Keratinocyte (primary cell): ENCODE measurements around the gene FLII. TPM values are rescaled to one million over a fixed set of nuclear protein-coding genes. Genes with fewer than 3 reads are reported as not detected.

Experiments
- DNase-seq: peaks from one replicate; pipeline ENCODE4 v3.0.0-alpha.2; 2011; ENCODE audit warnings: low read depth, missing footprints, low spot score
- FAIRE-seq: peaks from 2 replicates; lab custom pipeline; 2011; peaks lifted over from hg19 to GRCh38; lab: Jason Lieb, UNC
- H2AFZ ChIP-seq: 2 replicates; pipeline ENCODE4 v1.6.0; 2012; ENCODE audit warnings: low read length, control low read depth, inconsistent platforms; ENCODE audit not compliant: control insufficient read depth
- H3K27ac ChIP-seq: 2 replicates; pipeline ENCODE4 v1.5.1; 2011; ENCODE audit warnings: low read length; ENCODE audit not compliant: control insufficient read depth, insufficient read depth
- H3K27me3 ChIP-seq: 3 replicates; pipeline ENCODE4 v1.6.0; 2011; ENCODE audit warnings: low read length; ENCODE audit not compliant: control insufficient read depth, insufficient read depth; ENCODE audit errors: extremely low read depth
- H3K36me3 ChIP-seq, 2 experiments: 2 replicates in 1 of 2; 3 replicates in 1 of 2; pipeline ENCODE4 v1.5.1; 2011; ENCODE audit warnings: low read length in 2 of 2, mild to moderate bottlenecking in 1 of 2; ENCODE audit not compliant: control insufficient read depth in 2 of 2, insufficient read depth in 2 of 2; ENCODE audit errors: extremely low read depth in 1 of 2
- H3K4me1 ChIP-seq: 3 replicates; pipeline ENCODE4 v1.5.1; 2011; ENCODE audit warnings: low read length; ENCODE audit not compliant: control insufficient read depth, insufficient read depth; ENCODE audit errors: extremely low read depth
- H3K4me2 ChIP-seq: 3 replicates; pipeline ENCODE4 v1.6.0; 2011; ENCODE audit warnings: low read depth, low read length; ENCODE audit not compliant: control insufficient read depth, insufficient read depth; ENCODE audit errors: extremely low read depth
- H3K4me3 ChIP-seq, 3 experiments: fragments of 200-600 bp in 1 of 3; sonication (generic) in 1 of 3; 2 replicates in 2 of 3; 3 replicates in 1 of 3; pipeline ENCODE4 v1.5.1; 2011 to 2016; ENCODE audit warnings: low read length in 3 of 3, mild to moderate bottlenecking in 3 of 3, control low read depth in 2 of 3, inconsistent platforms in 1 of 3, low read depth in 1 of 3, mixed read lengths in 1 of 3, mixed run types in 1 of 3, moderate library complexity in 1 of 3; ENCODE audit not compliant: control insufficient read depth in 2 of 3, insufficient read depth in 2 of 3; ENCODE audit errors: extremely low read depth in 1 of 3
- H3K79me2 ChIP-seq: 2 replicates; pipeline ENCODE4 v1.6.0; 2012; ENCODE audit warnings: low read length; ENCODE audit not compliant: control insufficient read depth, insufficient read depth
- H3K9ac ChIP-seq: 3 replicates; pipeline ENCODE4 v1.6.0; 2011; ENCODE audit warnings: low read length; ENCODE audit not compliant: control insufficient read depth, insufficient read depth; ENCODE audit errors: extremely low read depth
- H3K9me1 ChIP-seq: 3 replicates; pipeline ENCODE4 v1.6.0; 2011; ENCODE audit warnings: low read length; ENCODE audit not compliant: control insufficient read depth, insufficient read depth; ENCODE audit errors: extremely low read depth
- H3K9me3 ChIP-seq: 2 replicates; pipeline ENCODE4 v1.5.1; 2012; ENCODE audit warnings: low read depth, low read length; ENCODE audit not compliant: control insufficient read depth
- H4K20me1 ChIP-seq: 3 replicates; pipeline ENCODE4 v1.6.0; 2011; ENCODE audit warnings: low read length; ENCODE audit not compliant: control insufficient read depth, insufficient read depth; ENCODE audit errors: extremely low read depth
- EZH2 ChIP-seq: IDR thresholded peaks from one replicate; pipeline ENCODE4 v1.6.1; 2012; ENCODE audit warnings: inconsistent platforms, mild to moderate bottlenecking, low read length, moderate library complexity
- dilution Hi-C: fragments of 300-500 bp; cut with MboI; formaldehyde crosslinking; loops from one replicate; pipeline ENCODE4 v1.7.0; 2020; ENCODE audit warnings: low sequenced_read_pairs; ENCODE audit not compliant: extremely low pct_ligation_motif_present
- polyA plus RNA-seq, 5 experiments: library from polyadenylated mRNA; depleted of rRNA in 3 of 5; stranded (reverse) in 3 of 5; stranded (forward) in 1 of 5; unstranded in 1 of 5; fragments of >200 nt; gene quantifications; 1 replicate in 1 of 5; 2 replicates in 3 of 5; 3 replicates in 1 of 5; pipeline versions ENCODE4 v1.2.1 to v1.2.3, GENCODE V29; 2011 to 2012; ENCODE audit warnings: missing spikeins in 2 of 5, low read depth in 1 of 5, low replicate concordance in 1 of 5
- TF ChIP-seq, protein P1 (sequence below), 3 experiments: IDR thresholded peaks in 1 of 3; conservative IDR thresholded peaks in 1 of 3; optimal IDR thresholded peaks in 1 of 3; 2 replicates in 2 of 3; 3 replicates in 1 of 3; pipeline versions ENCODE3 to v1.5.1; 2011; ENCODE audit warnings: low read length in 3 of 3, mild to moderate bottlenecking in 3 of 3, moderate library complexity in 2 of 3, control low read depth in 1 of 3, inconsistent platforms in 1 of 3; ENCODE audit not compliant: insufficient read depth in 2 of 3; ENCODE audit errors: extremely low read depth in 1 of 3

Gene FLII
- polyA plus RNA-seq, 1 donor (not counting 4 experiments of a cell fraction or from before 2014, with no cell fraction given), result 376 TPM

DNA sequence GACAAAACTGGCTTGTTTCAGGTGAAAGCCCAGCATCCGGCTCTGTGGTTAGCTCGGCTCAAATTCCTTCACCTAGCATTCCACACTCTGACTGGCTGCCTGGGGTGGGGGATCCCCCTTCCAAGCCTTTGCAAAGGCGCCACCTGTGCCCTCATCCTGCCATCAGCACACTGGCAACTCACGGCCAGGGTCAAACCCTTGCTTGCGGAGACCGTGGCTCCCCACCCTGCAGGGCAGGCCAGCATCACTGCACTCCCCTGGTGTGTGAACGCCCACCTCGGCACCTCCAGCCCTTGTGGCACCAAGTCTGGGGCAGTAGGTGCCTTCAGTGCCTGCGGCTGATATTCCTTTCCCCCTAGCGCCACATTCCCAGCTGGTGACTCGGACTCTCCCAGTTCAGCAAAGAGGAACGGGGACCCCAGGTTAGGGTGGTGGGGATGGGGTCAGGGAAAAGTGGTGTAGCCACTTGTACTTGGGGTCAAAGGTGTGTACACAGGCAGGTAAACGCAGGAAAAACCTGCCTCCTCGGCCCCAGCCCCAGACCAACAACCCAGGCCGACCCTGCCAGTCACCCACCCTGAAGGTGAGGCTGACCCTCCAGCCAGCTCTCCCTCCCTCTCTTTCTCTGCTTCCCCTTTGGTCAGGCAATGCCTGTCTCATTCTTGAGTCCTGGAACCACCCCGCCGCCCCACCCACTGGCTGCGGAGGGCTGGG is 1.1 kb downstream of the FLII start:
- Histone ChIP-seq H3K4me1 (peaks cover 33% of the 10 kb centered on the region), H3K9me3 (no peaks in the 10 kb centered on the region), H3K79me2 (peaks cover 65% of the 10 kb centered on the region), H3K4me2 (peak overlapping the region; percentile 89), H3K9me1 (peaks cover 7% of the 10 kb centered on the region), H3K36me3 (peaks cover 36 to 39% of the 10 kb centered on the region in 2 experiments), H2AFZ (no peak overlapping the region), H4K20me1 (peaks cover 12% of the 10 kb centered on the region), H3K9ac (peak overlapping the region; percentile 81), H3K27me3 (no peaks in the 10 kb centered on the region), H3K27ac (peak overlapping the region; percentile 87), H3K4me3 (peak overlapping the region; percentile 77 to 84 (median 81))
- TF ChIP-seq, protein P1, sequence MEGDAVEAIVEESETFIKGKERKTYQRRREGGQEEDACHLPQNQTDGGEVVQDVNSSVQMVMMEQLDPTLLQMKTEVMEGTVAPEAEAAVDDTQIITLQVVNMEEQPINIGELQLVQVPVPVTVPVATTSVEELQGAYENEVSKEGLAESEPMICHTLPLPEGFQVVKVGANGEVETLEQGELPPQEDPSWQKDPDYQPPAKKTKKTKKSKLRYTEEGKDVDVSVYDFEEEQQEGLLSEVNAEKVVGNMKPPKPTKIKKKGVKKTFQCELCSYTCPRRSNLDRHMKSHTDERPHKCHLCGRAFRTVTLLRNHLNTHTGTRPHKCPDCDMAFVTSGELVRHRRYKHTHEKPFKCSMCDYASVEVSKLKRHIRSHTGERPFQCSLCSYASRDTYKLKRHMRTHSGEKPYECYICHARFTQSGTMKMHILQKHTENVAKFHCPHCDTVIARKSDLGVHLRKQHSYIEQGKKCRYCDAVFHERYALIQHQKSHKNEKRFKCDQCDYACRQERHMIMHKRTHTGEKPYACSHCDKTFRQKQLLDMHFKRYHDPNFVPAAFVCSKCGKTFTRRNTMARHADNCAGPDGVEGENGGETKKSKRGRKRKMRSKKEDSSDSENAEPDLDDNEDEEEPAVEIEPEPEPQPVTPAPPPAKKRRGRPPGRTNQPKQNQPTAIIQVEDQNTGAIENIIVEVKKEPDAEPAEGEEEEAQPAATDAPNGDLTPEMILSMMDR (optimal IDR thresholded peaks at IDR 0.05 in 1 of 3, IDR thresholded peaks at IDR 0.05 in 1 of 3, conservative IDR thresholded peaks at IDR 0.05 in 1 of 3; ENCODE audit: extremely low read depth in 1 of 3, insufficient read depth in 2 of 3, low read length in 3 of 3), result peak in 1 of 3 experiments; percentile 29
- no peak for TF ChIP-seq EZH2
- DNase-seq (no peak), FAIRE-seq (peak; percentile 82)
- dilution Hi-C loops, result no loop called here

DNA sequence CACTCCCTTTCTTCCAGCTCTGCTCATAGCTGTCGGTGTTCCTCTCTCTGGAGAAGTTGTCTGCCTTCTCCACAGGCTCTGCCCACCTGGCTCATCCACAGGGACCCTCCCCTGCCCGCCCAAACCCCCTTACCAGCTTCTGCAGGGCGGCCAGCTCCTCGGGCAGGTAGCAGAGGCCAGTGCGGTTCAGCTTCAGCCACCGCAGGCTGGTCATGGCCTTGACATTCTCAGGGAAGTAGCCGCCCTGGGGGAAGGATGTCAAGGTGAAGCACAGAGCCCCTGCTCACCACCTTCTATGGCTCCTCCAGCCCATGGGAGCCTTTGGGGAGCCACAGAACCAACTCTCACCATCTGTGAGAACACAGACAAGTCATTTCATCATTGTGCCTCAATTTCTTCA is 1.8 kb downstream of the FLII start:
- FAIRE-seq, result no peak
- H3K27me3 ChIP-seq, result no peaks in the 10 kb centered on the region
- no peak for DNase-seq
- peaks cover 12% of the 10 kb centered on the region for H4K20me1 ChIP-seq
- TF ChIP-seq, protein P1 (optimal IDR thresholded peaks at IDR 0.05 in 1 of 3, IDR thresholded peaks at IDR 0.05 in 1 of 3, conservative IDR thresholded peaks at IDR 0.05 in 1 of 3; ENCODE audit: extremely low read depth in 1 of 3, insufficient read depth in 2 of 3, low read length in 3 of 3), result no peak
- TF ChIP-seq EZH2, result no peak
- no peaks in the 10 kb centered on the region for H3K9me3 ChIP-seq
- H3K4me2 ChIP-seq, result peak overlapping the region; percentile 89
- peaks cover 42 to 45% of the 10 kb centered on the region in 2 experiments for H3K36me3 ChIP-seq
- dilution Hi-C loops, result no loop called here
- peak overlapping the region; percentile 57 for H3K27ac ChIP-seq
- peaks cover 31% of the 10 kb centered on the region for H3K4me1 ChIP-seq
- peak overlapping the region; percentile 77 to 84 (median 81) for H3K4me3 ChIP-seq
- H3K79me2 ChIP-seq, result peaks cover 59% of the 10 kb centered on the region
- H3K9ac ChIP-seq, result peak overlapping the region; percentile 36
- H3K9me1 ChIP-seq, result peaks cover 7% of the 10 kb centered on the region
- no peak overlapping the region for H2AFZ ChIP-seq
